GM18909 (cell line): ENCODE data around the gene PSG5.
"Not testable (repeated sequence)": the region's sequence is repeated elsewhere in the genome, so short reads cannot be mapped to it uniquely, and the experiment has no call there.

Experiments
- ATAC-seq: cut with Tn5 transposase; IDR thresholded peaks from one replicate; pipeline ENCODE4 v1.9.1; 2021; ENCODE audit warnings: mild to moderate bottlenecking; ENCODE audit not compliant: unreplicated experiment, poor library complexity

The PSG5 gene

DNA sequence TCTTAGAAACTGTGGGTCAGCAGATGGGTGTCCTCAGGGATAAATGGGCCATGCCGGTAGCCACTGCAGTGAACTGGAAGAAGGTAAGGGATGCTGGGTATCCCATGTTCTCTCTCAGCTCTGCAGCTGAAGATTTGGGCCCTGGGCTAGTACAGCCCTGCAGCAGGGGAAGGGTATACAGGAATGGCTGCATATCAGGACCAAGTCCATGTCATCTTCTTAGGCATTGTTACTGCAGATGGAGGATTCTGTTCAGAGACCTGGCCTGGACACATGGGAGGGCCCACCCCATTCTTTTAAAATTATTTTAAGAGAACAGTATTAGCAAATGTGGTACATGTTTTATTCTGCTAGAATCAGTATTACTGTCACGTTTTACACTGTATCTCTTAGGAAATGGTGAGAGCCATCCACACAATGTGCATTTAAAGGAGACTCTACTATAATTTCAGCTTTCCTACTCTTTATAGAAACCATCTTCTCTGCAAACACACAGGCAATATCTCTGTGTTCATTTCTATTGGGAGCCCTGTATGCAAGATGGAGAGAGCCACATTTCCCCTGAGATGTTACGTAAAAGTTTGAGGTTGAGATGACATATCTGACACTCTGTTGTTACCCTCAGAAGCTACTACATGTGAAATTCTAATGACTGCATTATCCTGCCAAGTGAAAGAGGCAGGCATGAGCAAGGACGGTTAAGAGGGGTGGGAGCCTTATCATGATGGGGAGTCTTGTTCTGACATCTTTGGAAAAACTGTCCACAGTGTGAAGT lies 6.2 kb upstream of the PSG5 start:
- not testable (repeated sequence) for ATAC-seq

DNA sequence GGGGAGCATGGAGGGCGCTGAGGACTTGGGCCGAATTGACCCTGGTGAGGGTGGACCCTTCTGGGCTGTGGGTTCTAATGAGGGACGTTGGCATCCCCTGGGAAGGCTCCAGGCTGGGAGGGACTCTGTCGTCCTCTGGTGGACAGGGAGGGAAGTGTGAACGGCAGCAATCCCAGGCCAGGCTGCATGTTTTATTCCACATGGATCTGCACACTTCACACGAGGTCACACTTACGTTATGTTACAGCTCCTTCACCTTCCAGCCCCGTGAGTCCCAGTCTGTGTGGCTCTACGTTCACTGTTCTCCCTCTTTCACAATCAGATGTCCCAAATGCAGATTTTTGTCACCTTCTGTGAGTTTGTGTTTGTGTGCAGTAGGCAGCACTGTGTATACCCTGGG lies 1.8 kb upstream of the PSG5 start:
- not testable (repeated sequence) for ATAC-seq

DNA sequence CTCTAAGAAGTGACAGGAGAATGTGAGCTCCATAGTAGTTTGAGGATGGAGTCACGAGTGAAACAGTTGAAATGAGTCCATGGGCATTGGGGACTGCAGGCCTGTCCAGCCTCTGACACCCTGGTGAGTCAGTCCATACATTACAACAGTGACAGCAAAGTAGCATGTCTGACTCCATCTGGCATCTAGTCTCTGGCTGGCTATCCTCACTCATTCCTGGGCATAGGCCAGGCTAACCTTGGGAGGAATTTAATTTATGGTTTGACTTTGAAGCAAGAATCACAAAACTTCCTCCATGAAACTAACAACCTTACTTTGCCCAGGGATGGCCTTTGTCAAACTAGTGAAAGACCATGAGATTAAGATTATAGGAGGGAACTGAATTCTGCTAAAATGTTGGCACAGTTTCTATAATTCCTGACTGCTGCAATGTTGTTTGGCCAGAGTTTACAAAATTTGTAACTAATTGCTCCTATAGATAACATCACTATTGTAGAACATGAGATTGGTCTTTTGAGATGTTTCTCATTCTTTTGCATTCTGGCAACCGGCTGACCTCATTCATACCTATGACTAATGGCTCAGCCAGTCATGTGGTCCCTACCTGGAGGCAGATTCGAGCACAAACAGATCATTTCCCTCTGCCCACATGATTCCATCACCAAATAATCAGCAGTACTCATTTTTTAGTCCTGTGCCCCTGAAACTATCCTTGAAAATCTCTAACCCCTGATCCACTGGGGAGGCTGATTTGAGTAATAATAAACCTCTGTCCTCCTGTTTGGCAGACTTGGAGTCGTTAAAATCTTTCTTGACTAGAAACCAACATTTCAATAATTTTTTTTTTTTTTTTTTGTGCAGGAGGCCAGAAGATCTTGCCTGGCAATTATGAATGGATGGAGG lies 4.2 kb downstream of the PSG5 start:
- ATAC-seq, result not testable (repeated sequence)

DNA sequence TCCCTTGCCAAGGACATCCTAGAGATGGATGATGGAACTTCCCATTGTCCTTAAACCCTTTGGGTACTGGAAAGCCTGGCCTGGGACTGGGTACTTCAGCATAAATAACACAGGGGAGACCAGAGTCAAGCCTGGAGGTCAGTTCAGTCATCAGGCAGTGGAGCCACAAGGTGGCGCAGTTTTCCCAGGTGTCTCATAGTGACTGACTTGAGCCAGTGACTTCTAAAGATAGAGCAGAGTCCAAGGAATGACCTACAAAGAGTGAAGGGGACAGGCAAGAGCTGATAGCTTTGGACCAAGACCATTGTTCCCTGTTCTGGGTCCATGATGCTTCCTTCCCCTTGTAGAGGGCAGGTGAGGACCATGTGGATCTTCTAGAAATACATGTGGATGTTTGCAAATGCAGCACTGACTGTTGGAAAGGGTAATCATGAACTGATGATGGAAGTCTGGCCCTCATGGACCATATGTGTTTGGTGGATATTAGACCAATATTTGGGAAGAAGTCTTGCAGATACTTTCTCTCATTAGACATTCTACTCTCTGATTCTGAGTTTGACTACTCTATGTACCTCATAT lies 6.7 kb downstream of the PSG5 start:
- not testable (repeated sequence) for ATAC-seq

DNA sequence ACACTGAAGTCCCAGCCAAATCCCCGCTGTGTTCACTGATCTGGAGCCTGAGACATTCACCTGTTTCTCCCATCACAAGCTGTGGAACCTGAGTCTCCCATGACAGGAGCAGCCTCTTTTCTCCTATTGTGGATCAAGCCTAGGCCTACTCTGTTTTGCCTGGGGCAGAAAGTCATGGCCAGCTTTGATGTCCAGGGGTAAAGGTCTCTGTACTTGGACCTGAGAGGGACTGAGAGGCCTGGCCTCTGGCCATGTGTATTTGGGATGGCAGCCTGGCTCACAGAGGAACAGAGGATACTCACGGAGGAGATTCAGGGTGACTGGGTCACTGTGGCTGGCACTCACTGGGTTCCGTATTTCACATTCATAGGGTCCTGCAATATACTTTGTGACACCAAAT lies 7.8 kb downstream of the PSG5 start:
- not testable (repeated sequence) for ATAC-seq

DNA sequence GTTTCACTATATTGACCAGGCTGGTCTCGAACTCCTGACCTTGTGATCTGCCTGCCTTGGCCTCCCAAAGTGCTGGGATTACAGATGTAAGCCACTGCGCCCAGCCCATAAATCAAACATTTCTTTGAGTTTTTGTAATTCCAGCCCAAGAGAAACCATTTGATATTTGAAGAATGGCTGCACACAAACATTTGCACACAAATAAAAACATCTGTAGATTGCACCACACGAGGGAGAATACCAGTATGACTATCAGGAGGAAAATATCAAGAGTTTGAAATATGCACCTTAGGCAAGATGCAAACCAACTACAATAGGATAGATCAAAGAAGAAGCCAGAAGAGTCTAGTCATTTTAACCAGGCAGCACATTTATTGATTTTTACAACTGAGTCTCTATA lies 20.4 kb downstream of the PSG5 start:
- not testable (repeated sequence) for ATAC-seq

DNA sequence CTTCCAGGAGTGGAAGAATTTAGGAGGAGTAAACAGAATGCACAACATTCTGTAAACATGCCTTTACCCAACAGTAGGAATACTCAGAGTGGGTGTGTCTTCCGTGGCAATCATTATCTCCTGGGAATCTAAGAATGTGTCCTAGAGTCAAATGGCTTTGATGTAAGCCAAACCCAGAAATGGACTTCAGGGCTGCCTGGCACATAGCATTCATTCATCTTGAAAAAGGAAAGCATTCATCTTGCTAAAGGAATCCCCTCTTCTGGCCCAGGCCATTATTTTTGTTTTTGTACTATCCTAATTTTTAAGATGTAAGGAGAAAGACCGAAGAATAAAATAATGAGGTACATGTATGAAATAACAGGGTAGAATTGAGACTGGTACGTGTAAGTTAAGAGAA lies 23.2 kb downstream of the PSG5 start:
- ATAC-seq, result not testable (repeated sequence)

DNA sequence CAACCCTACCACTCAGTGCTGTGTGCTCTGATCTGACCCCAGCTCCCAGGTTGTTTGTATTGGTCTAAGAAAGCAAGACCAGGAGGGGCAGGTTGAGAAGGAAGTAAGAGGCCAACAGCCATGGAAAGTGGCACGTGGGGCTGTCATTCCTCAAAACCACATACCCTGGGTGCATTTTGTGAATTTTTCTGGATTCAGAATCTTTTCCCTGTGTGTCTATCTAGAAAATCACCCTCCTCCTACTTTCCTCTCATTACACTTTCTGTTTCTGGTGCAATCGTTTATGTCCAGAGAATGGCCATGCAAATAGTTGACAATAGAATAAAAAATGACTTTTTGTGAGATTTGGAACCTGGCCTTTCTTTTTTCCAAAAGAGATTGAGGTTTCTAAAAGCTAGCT lies 24.1 kb downstream of the PSG5 start:
- ATAC-seq, result not testable (repeated sequence)

DNA sequence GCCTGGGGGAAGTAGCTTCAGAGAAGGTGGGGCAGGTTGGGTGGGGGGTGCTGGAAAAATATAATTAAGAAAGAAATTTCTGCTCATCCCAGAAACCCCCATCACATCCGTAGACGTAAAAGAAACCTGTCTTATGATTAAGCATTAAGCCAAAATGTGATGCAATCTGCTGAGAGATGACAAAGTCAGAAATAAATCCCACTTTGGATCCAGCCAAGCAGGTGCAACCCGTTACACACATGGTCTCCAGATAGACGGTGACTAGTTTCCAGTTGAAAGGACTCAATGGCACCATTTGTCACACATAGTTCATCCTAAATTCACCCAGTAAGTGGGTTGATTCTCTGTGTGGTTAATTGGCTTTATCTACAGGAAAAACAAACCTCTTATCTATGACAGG lies 34.1 kb downstream of the PSG5 start:
- ATAC-seq, result no peak

DNA sequence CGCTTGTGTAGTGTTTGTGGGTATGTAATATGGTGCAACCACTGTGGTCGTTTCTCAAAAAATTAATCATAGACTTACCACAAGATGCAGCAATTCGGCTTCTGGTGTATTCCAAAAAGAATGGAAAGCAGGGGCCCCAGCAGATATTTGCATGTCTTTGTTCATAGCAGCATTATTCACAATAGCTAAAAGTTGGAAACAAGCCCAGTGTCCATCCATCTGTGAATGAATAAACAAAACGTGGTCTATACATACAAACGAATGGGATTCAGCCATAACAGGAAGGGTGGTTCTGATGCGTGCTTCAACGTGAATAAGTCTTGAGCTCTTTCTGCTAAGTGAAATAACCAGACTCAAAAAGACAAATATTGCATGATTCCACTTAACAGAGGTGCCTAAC lies 36.5 kb downstream of the PSG5 start:
- not testable (repeated sequence) for ATAC-seq

DNA sequence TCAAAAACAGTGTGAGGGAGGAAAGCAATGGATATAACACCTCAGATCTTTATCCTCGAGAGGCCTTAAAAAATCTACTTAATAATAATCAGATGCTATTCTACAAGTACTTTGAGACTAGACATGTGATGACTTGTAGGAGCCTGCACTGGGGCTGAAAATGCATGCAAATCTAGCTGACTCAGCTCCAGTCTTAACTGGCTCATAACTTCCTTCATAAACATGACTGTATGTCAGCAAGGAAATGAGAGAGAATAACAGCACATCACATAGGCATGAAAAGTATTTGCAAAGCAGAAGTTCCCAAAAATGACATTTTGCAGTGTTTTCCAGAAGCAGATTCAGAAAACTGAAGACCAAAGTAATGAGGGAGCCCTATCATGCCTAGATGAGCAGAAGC lies 38.1 kb downstream of the PSG5 start:
- ATAC-seq, result no peak

DNA sequence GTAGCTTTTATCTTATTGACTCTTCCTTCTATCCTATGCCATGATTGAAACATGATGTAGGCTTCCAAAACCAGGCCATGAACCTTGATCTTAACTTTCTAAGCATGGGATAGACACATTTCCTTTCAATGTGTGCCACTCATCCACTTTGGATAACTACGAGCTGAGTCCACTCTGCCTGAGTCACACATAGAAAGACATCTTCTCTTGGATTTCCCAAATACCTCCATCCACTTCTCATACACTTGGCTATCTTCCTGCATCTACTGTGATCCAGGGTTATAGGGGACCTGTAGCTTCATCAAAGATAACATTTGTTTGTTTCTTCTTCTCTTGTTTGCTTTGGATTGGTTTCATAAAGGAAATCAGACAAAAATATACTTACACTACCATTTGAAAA lies 44.6 kb downstream of the PSG5 start:
- not testable (repeated sequence) for ATAC-seq

DNA sequence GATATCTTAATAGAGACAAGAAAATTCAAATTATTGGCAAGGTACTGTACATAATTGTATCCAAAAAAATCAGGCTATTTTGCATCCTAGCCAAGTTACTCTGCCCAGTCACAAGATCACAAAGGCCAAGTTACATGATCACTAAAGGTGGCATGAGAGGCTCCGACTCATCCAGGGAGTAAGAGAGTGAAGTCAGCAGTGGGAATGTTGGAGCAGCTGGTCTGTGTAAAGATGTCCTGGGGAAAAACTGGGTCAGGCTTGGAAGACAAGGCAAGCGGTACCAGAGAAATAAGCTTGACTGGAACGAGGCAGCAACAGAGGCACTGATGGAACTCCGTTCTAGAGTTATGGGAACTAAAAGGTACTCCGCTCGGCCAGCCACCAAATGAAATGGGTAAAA lies 53.6 kb downstream of the PSG5 start:
- ATAC-seq, result no peak

DNA sequence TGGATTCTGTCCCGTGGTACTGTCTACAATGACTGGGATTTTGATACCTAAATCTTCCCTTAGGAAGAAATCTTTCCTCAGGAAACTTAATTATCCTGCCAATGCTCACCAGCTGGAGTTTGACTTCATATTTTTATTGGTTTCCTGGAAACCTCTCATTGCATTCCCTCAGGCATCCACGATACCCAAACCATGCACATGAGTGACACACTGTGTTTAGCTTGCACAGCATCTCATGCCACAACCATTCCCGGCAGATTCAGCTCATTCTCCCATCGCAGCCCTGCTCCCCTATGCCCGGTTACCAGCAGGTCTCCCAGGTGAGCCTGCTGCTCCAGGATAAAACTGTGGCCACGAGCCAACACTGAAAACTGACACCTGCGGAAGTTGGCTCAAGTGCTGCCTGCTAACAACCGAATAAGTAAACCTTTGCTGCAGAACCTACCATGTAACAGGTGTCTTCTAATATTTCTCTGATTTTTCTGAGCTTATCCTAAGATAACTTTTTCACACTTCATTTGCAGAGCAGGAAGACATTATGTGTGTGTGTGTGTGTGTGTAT lies 55.0 kb downstream of the PSG5 start:
- not testable (repeated sequence) for ATAC-seq

DNA sequence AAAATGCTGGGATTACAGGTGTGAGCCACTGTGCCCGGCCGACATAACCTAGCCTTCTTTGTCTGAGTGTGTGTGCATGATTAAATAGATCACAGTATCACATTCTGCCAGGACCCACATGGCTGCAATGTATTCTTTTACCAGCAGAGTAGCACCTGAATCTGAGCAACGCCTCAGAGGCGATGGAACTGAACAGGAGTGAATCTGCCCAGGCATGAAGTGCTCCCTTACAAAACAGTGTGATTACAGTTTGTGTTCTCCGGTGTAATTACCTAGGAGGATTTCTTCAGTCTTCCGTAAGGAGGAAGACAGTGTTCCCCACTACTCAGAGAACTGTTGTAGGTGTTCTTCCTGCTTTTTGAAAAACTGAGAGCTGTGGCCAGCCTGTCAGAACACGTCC lies 57.1 kb downstream of the PSG5 start:
- not testable (repeated sequence) for ATAC-seq

DNA sequence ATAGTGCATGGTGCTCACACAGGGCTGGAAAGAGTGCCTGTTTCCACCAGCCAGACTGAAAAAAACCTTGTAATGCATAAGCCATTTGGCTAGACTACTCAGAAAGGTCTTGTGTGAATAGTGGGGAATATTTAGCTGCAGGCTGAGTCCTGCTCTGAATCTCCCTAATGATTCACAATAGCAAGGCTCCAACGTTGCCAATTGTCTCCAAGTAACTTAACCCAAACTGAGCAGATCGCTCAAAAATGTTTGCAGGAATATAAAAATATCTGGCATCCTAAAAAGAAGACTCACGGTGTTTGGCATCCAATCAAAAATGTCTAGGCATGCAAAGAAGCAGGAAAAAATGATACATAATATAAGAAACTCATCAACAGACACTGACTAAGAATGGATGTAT lies 59.0 kb downstream of the PSG5 start:
- not testable (repeated sequence) for ATAC-seq

DNA sequence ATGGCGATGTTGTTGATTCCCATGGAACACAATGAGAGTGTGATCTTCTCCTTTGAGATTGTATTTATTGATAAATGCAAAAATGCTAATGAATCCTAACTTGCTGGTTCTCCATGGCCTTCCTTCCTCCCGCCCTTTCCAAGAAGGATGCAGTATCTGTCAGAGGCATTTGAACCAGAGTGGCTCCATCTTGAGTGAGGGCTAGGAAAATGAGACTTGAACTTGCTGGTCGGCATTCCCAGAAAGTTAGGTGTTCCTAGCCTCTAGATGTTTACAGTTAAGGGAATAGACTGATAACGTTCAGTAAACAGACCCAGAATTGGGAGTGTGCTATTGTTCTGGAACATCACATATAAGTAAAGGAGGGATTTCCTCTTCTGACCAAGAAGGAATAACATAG lies 59.6 kb downstream of the PSG5 start:
- no peak for ATAC-seq

DNA sequence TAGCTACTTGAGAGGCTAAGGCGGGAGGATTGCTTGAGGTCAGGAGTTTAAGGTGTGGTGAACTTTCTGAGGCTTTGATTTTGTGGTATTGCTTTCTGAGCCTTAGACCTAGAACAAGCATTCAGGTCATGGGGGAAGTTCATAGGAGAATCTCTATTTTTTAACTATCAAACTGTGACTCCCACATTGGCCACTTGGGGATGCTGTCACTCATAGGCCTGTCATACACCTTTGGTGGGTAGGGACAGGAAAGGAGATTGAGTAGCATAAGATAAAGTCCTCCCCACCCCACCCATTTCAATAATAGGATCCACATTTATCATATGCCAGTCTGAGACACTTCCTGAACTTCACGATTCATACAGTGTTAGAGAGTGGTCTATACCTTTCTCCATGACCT lies 62.0 kb downstream of the PSG5 start:
- no peak for ATAC-seq

DNA sequence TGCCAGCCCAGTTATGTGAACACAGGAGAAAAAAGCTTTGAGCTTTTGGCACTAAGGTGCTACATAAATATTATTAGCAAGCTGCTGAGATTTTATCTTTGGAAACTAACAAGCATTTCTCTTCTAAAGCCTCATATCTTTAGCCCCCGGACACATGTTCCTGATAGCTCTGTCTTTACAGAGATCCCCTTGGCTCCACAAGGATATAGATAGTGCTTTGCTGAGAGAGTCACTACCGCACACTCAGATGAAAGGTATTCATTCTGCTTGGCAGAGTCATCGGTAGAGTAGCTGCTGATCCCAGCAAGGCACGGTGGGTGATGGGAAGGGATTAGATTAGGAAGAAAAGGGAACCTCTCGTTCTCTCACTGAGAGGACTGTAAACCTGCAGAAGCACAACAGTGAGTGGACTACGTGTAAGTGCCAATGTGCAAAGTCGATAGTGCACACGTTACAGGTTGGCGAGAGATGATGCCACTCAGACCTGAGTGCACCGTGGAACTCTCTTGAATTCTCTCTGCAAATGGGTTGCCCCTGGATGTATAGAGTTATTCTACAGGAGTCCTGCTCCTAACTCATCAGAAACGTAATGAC lies 65.8 kb downstream of the PSG5 start:
- ATAC-seq, result not testable (repeated sequence)

DNA sequence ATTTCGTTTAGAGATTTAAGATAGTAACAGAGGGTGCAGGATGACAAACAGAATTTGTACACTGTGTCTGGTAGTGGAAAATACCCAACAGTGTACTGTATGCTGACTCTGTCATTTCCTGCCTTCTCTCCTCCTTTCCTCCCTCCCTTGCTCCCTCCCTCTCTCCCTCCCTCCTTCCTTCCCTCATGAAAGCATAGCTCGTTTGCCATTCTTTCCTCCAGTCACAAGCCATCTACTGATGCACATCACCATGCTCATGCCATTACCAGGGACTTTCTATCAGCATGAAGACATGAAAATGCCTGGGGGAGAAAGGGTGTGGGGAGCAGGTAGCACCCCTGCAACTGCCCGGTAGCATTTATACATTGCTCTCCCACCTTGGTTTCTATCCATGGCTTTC lies 66.8 kb downstream of the PSG5 start:
- not testable (repeated sequence) for ATAC-seq
